K562 (cell line): ENCODE measurements around the gene RAD17. TPM values are rescaled to one million over a fixed set of nuclear protein-coding genes. Genes with fewer than 3 reads are reported as not detected.
A peak's percentile ranks its signal among the peaks of the same experiment; 100 is the strongest.

ENCODE experiments used
- ARID4B ChIP-seq: sonication (generic); formaldehyde crosslinking; IDR thresholded peaks from 2 replicates; pipeline ENCODE4 v1.8.0; 2022; ENCODE audit warnings: mild to moderate bottlenecking, missing genetic modification reagents
- FOXK2 ChIP-seq, 2 experiments: fragments of 450-650 bp; IDR thresholded peaks in 1 of 2; conservative IDR thresholded peaks in 1 of 2; 2 replicates each; pipeline ENCODE4 v1.6.1; 2016; ENCODE audit warnings: low read depth in 2 of 2, mild to moderate bottlenecking in 1 of 2
- LCOR ChIP-seq: sonication (generic); formaldehyde crosslinking; IDR thresholded peaks from 2 replicates; pipeline ENCODE4 v1.8.0; 2022; ENCODE audit warnings: mild to moderate bottlenecking, missing genetic modification reagents
- MNT ChIP-seq, 2 experiments: fragments of 450-650 bp; conservative IDR thresholded peaks; 2 replicates each; pipeline ENCODE4 v1.6.1; 2017; ENCODE audit warnings: mild to moderate bottlenecking in 2 of 2, moderate library complexity in 2 of 2
- ZNF589 ChIP-seq: fragments of 200-800 bp; sonication (Bioruptor generic); IDR thresholded peaks from 2 replicates; pipeline ENCODE4 v1.6.1; 2016; ENCODE audit warnings: low read depth, missing genetic modification characterization, missing compliant biosample characterization
- polyA plus RNA-seq, 8 experiments: library from polyadenylated mRNA; depleted of rRNA in 4 of 8; stranded (reverse) in 5 of 8; unstranded in 3 of 8; fragments of >200 nt; fragmentation: Nextera tagmentation in 2 of 8; fragmentation: Illumina TruSeq in 1 of 8; extraction: Ambion mirVana in 2 of 8; extraction: Trizol in 1 of 8; gene quantifications; 2 replicates each; pipeline versions ENCODE4 v1.2.1 to v1.2.3, GENCODE V29; 2011 to 2014; ENCODE audit warnings: inconsistent platforms in 1 of 8, missing spikeins in 1 of 8
- total RNA-seq, 7 experiments: library from RNA; depleted of rRNA in 6 of 7; stranded (reverse); fragments of >200 nt in 6 of 7; fragmentation: Illumina TruSeq in 2 of 7; extraction: Trizol in 2 of 7; gene quantifications; 2 replicates each; pipeline versions ENCODE4 v1.2.1 to v1.2.3, GENCODE V29; 2011 to 2021; ENCODE audit warnings: low replicate concordance in 1 of 7

The RAD17 gene
- total and polyA plus RNA-seq, 9 of the 15 experiments (the other 6 are each of a cell fraction or from before 2014, with no cell fraction given), result 21.1 to 50.1 (median 40.1) TPM

- TF ChIP-seq FOXK2 (conservative IDR thresholded peaks at IDR 0.05 in 1 of 2, IDR thresholded peaks at IDR 0.05 in 1 of 2; ENCODE audit: low read depth in 2 of 2), result peak in 1 of 2 experiments; percentile 34; a peak in 1 of 4 replicates
- 0 out of 2 replicates have a peak, but pooled peaks have one; percentile 49 for TF ChIP-seq ARID4B (CRISPR knock-in tag)
- no peak for TF ChIP-seq LCOR (CRISPR knock-in tag)
- TF ChIP-seq ZNF589 (CRISPR knock-in tag), result 0 out of 2 replicates have a peak, but pooled peaks have one; percentile 50
- peak; percentile 24 to 60; a peak in 3 of 4 replicates for TF ChIP-seq MNT (conservative IDR thresholded peaks at IDR 0.05)
Measured at GRCh38 chr5:69367697-69368279, 1.8 kb upstream of the RAD17 start (continued).
